HepG2 (cell line): Measurements from ENCODE around the gene LYPD6B. TPM values are rescaled to one million over a fixed set of nuclear protein-coding genes. Genes with fewer than 3 reads are reported as not detected.

ENCODE experiments used
- ATAC-seq: fragments of 200-7000 bp; cut with Tn5 transposase; 3 replicates; pipeline ENCODE4 v1.9.1; 2020; ENCODE audit warnings: mild to moderate bottlenecking, moderate library complexity
- BruUV-seq: library from RNA; stranded (reverse); fragments of 400-500 nt; replicated peaks from 2 replicates; lab custom pipeline; 2021; lab: Mats Ljungman, UMichigan
- CTCF ChIA-PET: fragments of 300-600 bp; formaldehyde crosslinking; extraction: SDS; loops from one replicate; lab custom pipeline; 2021; ENCODE audit warnings: low total read pairs, inconsistent platforms, low intra/inter-chr PET ratio; lab: Yijun Ruan, JAX
- POLR2A ChIA-PET: fragments of 350-600 bp; sonication (Branson Sonifier 250); formaldehyde crosslinking; loops from one replicate; lab custom pipeline; 2020; ENCODE audit warnings: antibody characterized with exemption, inconsistent platforms; lab: Yijun Ruan, JAX
- DNase-seq: peaks from one replicate; pipeline ENCODE4 v3.0.0-alpha.2; 2015; ENCODE audit warnings: low spot score
- FAIRE-seq: peaks from 3 replicates; lab custom pipeline; 2011; peaks lifted over from hg19 to GRCh38; lab: Jason Lieb, UNC
- H2AFZ ChIP-seq: one replicate; pipeline ENCODE4 v1.6.1; 2011; ENCODE audit warnings: low read length, inconsistent platforms
- H3K27ac ChIP-seq: fragments of 300-600 bp; 3 replicates; pipeline ENCODE4 v1.8.0; 2011; ENCODE audit warnings: mixed run types, mild to moderate bottlenecking, mixed read lengths, low read length, inconsistent platforms; ENCODE audit not compliant: insufficient read depth; ENCODE audit errors: extremely low read length
- H3K27me3 ChIP-seq, 2 experiments: fragments of 200-600 bp in 1 of 2; 2 replicates in 1 of 2; 3 replicates in 1 of 2; pipeline versions ENCODE4 v1.6.0 to v1.8.0; 2011; ENCODE audit warnings: low read length in 2 of 2, mild to moderate bottlenecking in 2 of 2, moderate library complexity in 2 of 2, inconsistent platforms in 1 of 2; ENCODE audit not compliant: insufficient read depth in 2 of 2, control insufficient read depth in 1 of 2
- H3K36me3 ChIP-seq, 2 experiments: fragments of 200-600 bp in 1 of 2; replicated peaks in 1 of 2; 2 replicates in 1 of 2; 3 replicates in 1 of 2; pipeline versions ENCODE4 v1.5.1 to v1.8.0; 2011; ENCODE audit warnings: low read length in 2 of 2, inconsistent platforms in 1 of 2; ENCODE audit not compliant: insufficient read depth in 2 of 2, control insufficient read depth in 1 of 2
- H3K4me1 ChIP-seq: 2 replicates; pipeline ENCODE4 v1.5.1; 2012; ENCODE audit warnings: low read length, inconsistent platforms; ENCODE audit not compliant: insufficient read depth
- H3K4me2 ChIP-seq: 2 replicates; pipeline ENCODE4 v1.6.0; 2011; ENCODE audit warnings: low read depth, low read length, inconsistent platforms
- H3K4me3 ChIP-seq, 3 experiments: fragments of 200-600 bp in 1 of 3; sonication (generic), shearing (Covaris generic) in 1 of 3; replicated peaks in 1 of 3; 2 replicates each; pipeline ENCODE4 v1.5.1; 2011 to 2016; ENCODE audit warnings: low read length in 3 of 3, inconsistent platforms in 2 of 3, low read depth in 2 of 3, mild to moderate bottlenecking in 2 of 3, control low read depth in 1 of 3, mixed read lengths in 1 of 3; ENCODE audit not compliant: insufficient read depth in 1 of 3
- H3K79me2 ChIP-seq: one replicate; pipeline ENCODE4 v1.6.1; 2011; ENCODE audit warnings: low read length, inconsistent platforms; ENCODE audit not compliant: insufficient read depth
- H3K9ac ChIP-seq: 2 replicates; pipeline ENCODE4 v1.6.0; 2011; ENCODE audit warnings: mild to moderate bottlenecking, low read depth, low read length, inconsistent platforms; ENCODE audit not compliant: insufficient read depth
- H3K9me3 ChIP-seq: 2 replicates; pipeline ENCODE4 v1.5.1; 2012; ENCODE audit warnings: mild to moderate bottlenecking, low read length
- H4K20me1 ChIP-seq: 2 replicates; pipeline ENCODE4 v1.6.0; 2011; ENCODE audit warnings: inconsistent platforms, mild to moderate bottlenecking, low read length, moderate library complexity; ENCODE audit not compliant: insufficient read depth
- ATF5 ChIP-seq: sonication (generic); formaldehyde crosslinking; IDR thresholded peaks from 2 replicates; pipeline ENCODE4 v1.4.0; 2020; ENCODE audit warnings: mild to moderate bottlenecking, low read depth, missing genetic modification reagents
- CTCF ChIP-seq: sonication (generic); formaldehyde crosslinking; IDR thresholded peaks from 2 replicates; pipeline ENCODE4 v1.5.0; 2020; ENCODE audit warnings: mild to moderate bottlenecking, missing genetic modification reagents, moderate library complexity
- HMGXB3 ChIP-seq: sonication (generic); formaldehyde crosslinking; IDR thresholded peaks from 2 replicates; pipeline ENCODE4 v1.4.0; 2020; ENCODE audit warnings: missing genetic modification reagents, borderline replicate concordance
- JARID2 ChIP-seq: sonication (generic); formaldehyde crosslinking; IDR thresholded peaks from 2 replicates; pipeline ENCODE4 v1.8.1; 2023; ENCODE audit warnings: missing genetic modification reagents, inconsistent platforms; ENCODE audit not compliant: insufficient replicate concordance
- KLF13 ChIP-seq: sonication (generic); formaldehyde crosslinking; IDR thresholded peaks from 2 replicates; pipeline ENCODE4 v1.4.0; 2020; ENCODE audit warnings: mild to moderate bottlenecking, missing genetic modification reagents
- NFE2L1 ChIP-seq: sonication (generic); formaldehyde crosslinking; IDR thresholded peaks from 2 replicates; pipeline ENCODE4 v1.4.0; 2020; ENCODE audit warnings: missing genetic modification reagents, mild to moderate bottlenecking, borderline replicate concordance
- SCMH1 ChIP-seq: sonication (generic); formaldehyde crosslinking; IDR thresholded peaks from 2 replicates; pipeline ENCODE4 v1.9.0; 2021; ENCODE audit warnings: missing genetic modification reagents, mild to moderate bottlenecking, borderline replicate concordance
- SMAD9 ChIP-seq: sonication (generic); formaldehyde crosslinking; IDR thresholded peaks from 2 replicates; pipeline ENCODE4 v1.5.1; 2020; ENCODE audit warnings: mild to moderate bottlenecking, missing genetic modification reagents
- SRF ChIP-seq: IDR thresholded peaks from 2 replicates; pipeline ENCODE4 v1.6.1; 2011; ENCODE audit warnings: mild to moderate bottlenecking, low read depth, low read length, moderate library complexity
- THYN1 ChIP-seq: sonication (generic); formaldehyde crosslinking; IDR thresholded peaks from 2 replicates; pipeline ENCODE4 v1.8.1; 2023; ENCODE audit warnings: low read depth, mild to moderate bottlenecking, moderate library complexity, missing genetic modification reagents, borderline replicate concordance
- ZBTB10 ChIP-seq: sonication (generic); formaldehyde crosslinking; IDR thresholded peaks from 2 replicates; pipeline ENCODE4 v1.4.0; 2020; ENCODE audit warnings: missing genetic modification reagents, borderline replicate concordance
- ZFP36L1 ChIP-seq: sonication (generic); formaldehyde crosslinking; IDR thresholded peaks from 2 replicates; pipeline ENCODE4 v1.8.0; 2022; ENCODE audit warnings: mild to moderate bottlenecking, missing genetic modification reagents, moderate library complexity
- ZFP82 ChIP-seq: sonication (generic); formaldehyde crosslinking; IDR thresholded peaks from 2 replicates; pipeline ENCODE4 v1.5.1; 2020; ENCODE audit warnings: mild to moderate bottlenecking, missing genetic modification reagents, borderline replicate concordance
- ZSCAN22 ChIP-seq: sonication (generic); formaldehyde crosslinking; IDR thresholded peaks from 2 replicates; pipeline ENCODE4 v1.4.0; 2020; ENCODE audit warnings: mild to moderate bottlenecking, missing genetic modification reagents
- WGBS: methylation state at CpG from one replicate; pipeline ENCODE4 v1.1.6; 2017; ENCODE audit warnings: low lambda C conversion rate; 5-methylcytosine and 5-hydroxymethylcytosine counted together
- in situ Hi-C: cut with HindIII; loops from 2 replicates; pipeline ENCODE4 v1.10.0; 2017; ENCODE audit warnings: low pct_unique_long_range_greater_than_20kb; ENCODE audit not compliant: extremely low pct_ligation_motif_present
- intact Hi-C: fragments of 100-400 bp; cut with micrococcal nuclease; formaldehyde crosslinking; loops from one replicate; pipeline ENCODE4 v1.10.0; 2022; ENCODE audit not compliant: unreplicated experiment
- polyA plus RNA-seq, 8 experiments: library from polyadenylated mRNA; depleted of rRNA in 3 of 8; stranded (reverse) in 7 of 8; unstranded in 1 of 8; fragments of >200 nt; fragmentation: Illumina TruSeq in 4 of 8; extraction: Trizol in 4 of 8; gene quantifications; 2 replicates each; pipeline versions ENCODE4 v1.2.1 to v1.2.3, GENCODE V29; 2011 to 2016; ENCODE audit warnings: low read depth in 4 of 8, missing spikeins in 1 of 8, mixed read lengths in 1 of 8; ENCODE audit not compliant: insufficient read depth in 1 of 8
- total RNA-seq, 5 experiments: library from RNA; depleted of rRNA; stranded (reverse); fragments of >200 nt; fragmentation: Illumina TruSeq; extraction: Trizol; gene quantifications; 2 replicates each; pipeline ENCODE4 v1.2.3, GENCODE V29; 2016; ENCODE audit warnings: low read depth in 1 of 5

The LYPD6B gene
- total and polyA plus RNA-seq, 2 of the 13 experiments (the other 11 are each of a cell fraction or from before 2014, with no cell fraction given), result not detected

- CTCF ChIA-PET, result no interaction called here
- no peak for ATAC-seq
- 2% methylated on average over 2 of the region's 2 CpGs for WGBS
- no peak for DNase-seq
- Histone ChIP-seq H3K79me2 (no peaks in the 10 kb centered on the region), H3K4me3 (no peak overlapping the region), H2AFZ (no peak overlapping the region), H3K27me3 (peaks cover 0 to 8% of the 10 kb centered on the region in 2 experiments; a peak in 2 of 5 replicates), H3K9me3 (no peaks in the 10 kb centered on the region), H3K36me3 (no peaks in the 10 kb centered on the region), H3K9ac (no peak overlapping the region), H3K4me2 (no peak overlapping the region), H3K27ac (no peak overlapping the region), H4K20me1 (no peaks in the 10 kb centered on the region), H3K4me1 (no peaks in the 10 kb centered on the region)
- POLR2A ChIA-PET, result no interaction called here
- no TSS peak for BruUV-seq
- in situ Hi-C loops, result no loop called here
- no peak for FAIRE-seq
- intact Hi-C loops, result no loop called here
- TF ChIP-seq ATF5 (CRISPR knock-in tag) (no peak), THYN1 (CRISPR knock-in tag) (no peak), ZBTB10 (CRISPR knock-in tag) (no peak), ZFP36L1 (no peak), HMGXB3 (CRISPR knock-in tag) (no peak), JARID2 (CRISPR knock-in tag) (no peak), SRF (no peak), SCMH1 (CRISPR knock-in tag) (no peak), CTCF (CRISPR knock-in tag) (no peak), SMAD9 (CRISPR knock-in tag) (no peak), ZSCAN22 (CRISPR knock-in tag) (no peak), ZFP82 (CRISPR knock-in tag) (no peak), KLF13 (CRISPR knock-in tag) (no peak), NFE2L1 (CRISPR knock-in tag) (no peak)
These were observed 185.1 kb downstream of the LYPD6B start for GRCh38 chr2:149223472-149224095.
